HG03354 (cell line): ENCODE results near the gene ACSF3.
"Not testable (repeated sequence)": the region's sequence is repeated elsewhere in the genome, so short reads cannot be mapped to it uniquely, and the experiment has no call there.

Experiments
- ATAC-seq: cut with Tn5 transposase; IDR thresholded peaks from one replicate; pipeline ENCODE4 v1.9.1; 2021; ENCODE audit warnings: mild to moderate bottlenecking; ENCODE audit not compliant: unreplicated experiment, poor library complexity, severe bottlenecking

The ACSF3 gene

GRCh38 chr16:89153848-89154271 lies 60.2 kb downstream of the ACSF3 start:
- ATAC-seq, result no peak

GRCh38 chr16:89154390-89155183 lies 60.9 kb downstream of the ACSF3 start:
- no peak for ATAC-seq

GRCh38 chr16:89155184-89155679 lies 61.6 kb downstream of the ACSF3 start:
- no peak for ATAC-seq

GRCh38 chr16:89155851-89156739 lies 62.4 kb downstream of the ACSF3 start:
- ATAC-seq, result no peak

GRCh38 chr16:89156740-89157645 lies 63.3 kb downstream of the ACSF3 start:
- ATAC-seq, result no peak

GRCh38 chr16:89157778-89158177 lies 64.1 kb downstream of the ACSF3 start:
- no peak for ATAC-seq

GRCh38 chr16:89159066-89159849 lies 65.6 kb downstream of the ACSF3 start:
- no peak for ATAC-seq

- ATAC-seq, result no peak
Measured at GRCh38 chr16:89159850-89160354, 66.2 kb downstream of the ACSF3 start.

GRCh38 chr16:89160977-89161701 lies 67.5 kb downstream of the ACSF3 start:
- ATAC-seq, result no peak

- ATAC-seq, result no peak
Measured at GRCh38 chr16:89161763-89162713, 68.4 kb downstream of the ACSF3 start.

- no peak for ATAC-seq
Measured at GRCh38 chr16:89163297-89163696, 69.6 kb downstream of the ACSF3 start.

GRCh38 chr16:89164436-89164835 lies 70.8 kb downstream of the ACSF3 start:
- no peak for ATAC-seq

GRCh38 chr16:89164847-89165680 lies 71.4 kb downstream of the ACSF3 start:
- ATAC-seq, result no peak

GRCh38 chr16:89165681-89165979 lies 72.0 kb downstream of the ACSF3 start:
- ATAC-seq, result not testable (repeated sequence)

GRCh38 chr16:89166696-89167424 lies 73.2 kb downstream of the ACSF3 start:
- no peak for ATAC-seq
